Esophagus squamous epithelium (tissue), 4 donors: ENCODE results near the gene UTP11.

Experiments
- CTCF ChIP-seq, 6 experiments: fragments of 450-650 bp in 4 of 6; fragments of 200-600 bp in 2 of 6; sonication (generic) in 2 of 6; IDR thresholded peaks; one replicate each; pipeline ENCODE4 v1.5.1; 2016 to 2019; ENCODE audit warnings: antibody characterized with exemption in 6 of 6, mild to moderate bottlenecking in 4 of 6, moderate library complexity in 4 of 6
- POLR2A ChIP-seq, 4 donors: fragments of 450-650 bp; IDR thresholded peaks; one replicate each; pipeline ENCODE4 v1.6.1; 2017; ENCODE audit warnings: antibody characterized with exemption in 4 of 4, mild to moderate bottlenecking in 4 of 4, moderate library complexity in 3 of 4

DNA sequence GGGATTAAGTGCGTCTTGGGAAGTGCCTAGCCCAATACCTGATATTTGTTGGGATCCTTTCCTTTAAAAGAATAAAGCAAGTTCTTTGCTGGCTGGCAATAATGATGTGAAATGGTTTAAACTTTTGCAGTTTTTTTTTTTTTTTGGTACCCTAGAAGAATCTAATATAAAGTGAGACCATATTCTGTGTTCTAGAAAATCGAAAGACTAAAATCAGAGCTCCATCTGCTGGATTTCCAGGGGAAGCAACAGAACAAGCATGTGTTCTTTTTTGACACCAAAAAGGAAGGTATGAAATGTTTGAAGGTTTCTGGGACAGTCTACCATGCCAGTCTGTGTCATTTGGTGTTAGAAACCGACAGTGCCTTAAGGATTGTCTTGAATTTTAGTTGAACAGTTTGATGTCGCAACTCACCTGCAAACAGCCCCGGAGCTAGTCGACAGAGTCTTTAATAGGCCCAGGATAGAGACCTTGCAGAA is 6.4 kb downstream of the UTP11 start:
- TF ChIP-seq CTCF (IDR thresholded peaks at IDR 0.05) (peak in 5 of 6 experiments; percentile 33 to 59 (median 46)), POLR2A (IDR thresholded peaks at IDR 0.05) (no peak)
